KBM-7 (cell line): ENCODE results near the gene NUBP1.
"Not testable (repeated sequence)": the region's sequence is repeated elsewhere in the genome, so short reads cannot be mapped to it uniquely, and the experiment has no call there.

Experiments used
- DNase-seq: peaks from one replicate; pipeline ENCODE4 v3.0.0-alpha.2; 2015
- in situ Hi-C: fragments of 300-500 bp; cut with MboI; formaldehyde crosslinking; loops from 2 replicates; pipeline ENCODE4 v1.14.3; 2020; ENCODE audit warnings: low sequenced_read_pairs, low pct_unique_long_range_greater_than_20kb, mixed read lengths

Gene NUBP1

GRCh38 chr16:10780628-10781027 is 37.0 kb downstream of the NUBP1 start:
- in situ Hi-C loops: no loop called here
- no peak for DNase-seq

- DNase-seq: no peak
- in situ Hi-C loops: no loop called here
Observed at GRCh38 chr16:10782628-10783027, 39.0 kb downstream of the NUBP1 start.

- in situ Hi-C loops: no loop called here
Observed at GRCh38 chr16:10787304-10787703, 43.7 kb downstream of the NUBP1 start.

GRCh38 chr16:10788630-10789029 is 45.0 kb downstream of the NUBP1 start:
- in situ Hi-C loops, DNase-seq: not testable (repeated sequence)

More at GRCh38 chr16:10787304-10787703, 43.7 kb downstream of the NUBP1 start:
- no peak for DNase-seq

GRCh38 chr16:10791048-10791447 is 47.4 kb downstream of the NUBP1 start:
- in situ Hi-C loops: no loop called here
- no peak for DNase-seq

- no peak for DNase-seq
- in situ Hi-C loops: no loop called here
Observed at GRCh38 chr16:10799736-10800135, 56.1 kb downstream of the NUBP1 start.

- no peak for DNase-seq
- in situ Hi-C loops: no loop called here
Observed at GRCh38 chr16:10805334-10805733, 61.7 kb downstream of the NUBP1 start.

- DNase-seq: no peak
- in situ Hi-C loops: no loop called here
Observed at GRCh38 chr16:10806698-10807097, 63.1 kb downstream of the NUBP1 start.

- in situ Hi-C loops: no loop called here
- DNase-seq: no peak
Observed at GRCh38 chr16:10808218-10808617, 64.6 kb downstream of the NUBP1 start.

- in situ Hi-C loops: no loop called here
- no peak for DNase-seq
Observed at GRCh38 chr16:10808850-10809249, 65.2 kb downstream of the NUBP1 start.

GRCh38 chr16:10809706-10810105 is 66.1 kb downstream of the NUBP1 start:
- in situ Hi-C loops: no loop called here
- no peak for DNase-seq

GRCh38 chr16:10812312-10813098 is 68.9 kb downstream of the NUBP1 start:
- in situ Hi-C loops: no loop called here
- DNase-seq: no peak

GRCh38 chr16:10813099-10813455 is 69.4 kb downstream of the NUBP1 start:
- no peak for DNase-seq
- in situ Hi-C loops: no loop called here

GRCh38 chr16:10817514-10817913 is 73.9 kb downstream of the NUBP1 start:
- no peak for DNase-seq
- in situ Hi-C loops: no loop called here

GRCh38 chr16:10817963-10818941 is 74.6 kb downstream of the NUBP1 start, which contains the start of gene TVP23A:
TVP23A (minus strand) TSS chr16:10818794; CDS start chr16:10818493, 301 bp downstream.
- in situ Hi-C loops: no loop called here
- no peak for DNase-seq
